IPS-NIHi11 (cell line): ENCODE measurements around the gene ZNF609.

Experiments used
- DNase-seq: peaks from one replicate; pipeline ENCODE4 v3.0.0; 2012; ENCODE audit warnings: mixed read lengths, low spot score

Gene ZNF609

DNA sequence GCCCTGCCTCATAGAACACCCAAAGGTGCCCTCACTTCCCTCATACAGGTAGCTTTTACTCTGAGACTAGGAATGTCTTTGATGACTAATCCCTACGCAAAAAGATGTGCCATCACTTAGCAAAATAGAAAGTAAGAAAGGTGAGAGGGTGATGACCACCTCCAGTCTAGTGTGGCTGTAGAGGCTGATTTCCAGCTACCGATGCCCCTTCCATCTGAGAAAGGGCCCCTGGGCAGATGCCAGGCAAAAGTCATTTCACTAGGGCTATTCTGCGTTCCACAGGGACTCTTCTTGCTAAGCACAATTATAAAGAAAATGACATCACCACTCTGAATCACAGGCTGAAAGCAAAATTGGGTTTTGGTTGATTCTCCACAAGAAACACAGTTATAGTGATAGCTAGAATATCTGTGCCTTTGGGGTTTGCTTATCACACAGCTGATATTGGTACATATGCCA, 237.6 kb downstream of the ZNF609 start:
- no peak for DNase-seq

DNA sequence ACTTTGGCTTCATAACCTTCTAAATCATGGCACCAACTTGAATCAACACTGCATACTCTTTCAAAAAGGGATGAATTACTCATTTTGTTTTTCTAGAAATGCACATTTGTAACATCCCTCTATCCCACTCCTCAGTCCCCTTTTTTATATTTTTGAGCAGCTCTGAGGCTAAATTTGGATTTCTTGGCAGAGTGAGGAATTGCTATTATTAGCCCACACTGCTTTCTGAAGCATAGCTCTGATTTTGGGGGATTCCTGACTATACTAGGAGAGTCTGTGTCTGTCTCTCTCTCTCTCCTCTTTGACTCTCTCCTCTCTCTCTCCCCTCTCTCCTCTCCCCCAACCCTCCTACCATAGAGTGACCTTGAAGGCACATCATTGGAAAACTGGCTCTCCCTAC, 238.4 kb downstream of the ZNF609 start:
- no peak for DNase-seq

DNA sequence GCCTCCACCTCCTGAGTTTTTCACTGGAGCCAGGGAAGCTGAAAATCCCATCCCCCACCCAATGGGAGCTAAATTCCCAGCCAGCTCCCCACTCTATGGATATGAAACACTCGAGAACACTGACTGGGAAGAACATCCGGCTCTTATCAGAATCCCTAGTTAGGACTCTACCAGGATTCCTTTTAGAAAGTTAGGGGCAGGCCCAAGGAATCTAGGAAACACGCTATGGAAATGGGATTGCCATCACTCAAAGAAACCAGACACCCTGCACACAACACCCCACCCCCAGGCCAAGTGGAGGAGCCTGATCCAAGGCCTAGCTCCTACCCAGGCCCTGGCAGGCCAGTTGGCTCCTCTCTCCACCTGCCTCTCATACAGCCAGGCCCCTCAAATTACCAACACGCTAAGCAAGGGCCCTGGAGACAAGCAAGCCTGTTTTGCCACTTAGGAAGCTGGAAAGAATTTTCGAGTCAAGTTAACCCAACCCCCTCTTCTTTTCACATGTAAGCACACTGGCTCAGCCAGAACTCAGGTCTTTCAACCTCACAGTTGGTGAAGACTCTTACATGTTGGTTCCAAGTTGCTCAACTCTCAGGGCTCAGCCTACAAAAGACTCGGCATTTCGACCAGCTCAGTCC, 239.5 kb downstream of the ZNF609 start:
- peak; percentile 68 for DNase-seq

DNA sequence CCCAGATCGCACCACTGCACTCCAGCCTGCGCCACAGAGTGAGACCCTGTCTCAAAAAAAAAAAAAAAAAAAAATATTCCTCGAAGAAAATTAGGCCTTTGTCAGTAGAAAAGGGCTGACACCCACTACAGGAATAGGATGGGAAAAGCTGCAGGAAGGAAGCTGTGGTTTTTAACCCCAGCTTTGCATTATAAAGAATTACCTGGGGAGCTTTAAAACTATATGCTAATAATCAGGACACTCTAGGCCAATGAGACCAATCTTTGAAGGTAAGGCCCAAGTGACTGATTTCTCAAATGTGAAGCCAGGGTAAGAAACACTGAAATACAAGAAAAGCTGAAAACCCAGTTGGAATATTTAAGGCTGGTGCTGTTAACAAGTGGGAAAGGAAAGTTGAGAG, 240.7 kb downstream of the ZNF609 start:
- peak; percentile 35 for DNase-seq

DNA sequence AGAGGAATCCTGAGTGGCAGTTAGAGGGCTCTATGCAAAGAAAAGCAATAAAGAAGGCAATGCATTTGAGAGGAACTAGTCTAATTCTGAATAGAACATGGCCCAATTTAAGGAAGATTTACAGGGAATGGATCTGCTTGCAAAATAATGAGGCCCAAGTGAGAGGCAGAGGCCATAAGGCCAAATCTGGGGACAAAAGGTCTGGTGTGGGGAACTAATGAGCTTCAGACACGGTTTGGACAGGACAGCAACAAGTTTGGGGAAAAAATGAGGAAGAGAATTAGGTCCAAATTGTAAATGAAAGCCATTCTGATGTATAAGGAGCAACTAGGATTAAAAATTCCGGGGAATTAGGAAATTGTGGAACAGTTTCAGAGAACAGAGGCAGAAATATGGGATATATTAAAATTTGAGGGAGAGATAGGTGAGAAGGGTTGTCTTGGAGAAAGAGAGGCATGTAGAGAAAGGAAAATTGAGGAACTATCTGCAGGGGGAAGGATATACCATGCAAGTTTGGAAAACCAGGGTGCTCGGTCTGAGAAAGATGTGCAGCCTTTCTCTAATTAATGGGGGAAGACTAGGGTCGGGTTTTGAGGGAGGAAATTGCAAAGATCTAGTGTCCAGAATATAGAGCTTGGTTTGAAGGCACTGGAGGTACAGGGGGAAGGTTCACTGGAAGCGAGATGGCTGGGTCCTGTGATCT, 241.3 kb downstream of the ZNF609 start:
- no peak for DNase-seq

DNA sequence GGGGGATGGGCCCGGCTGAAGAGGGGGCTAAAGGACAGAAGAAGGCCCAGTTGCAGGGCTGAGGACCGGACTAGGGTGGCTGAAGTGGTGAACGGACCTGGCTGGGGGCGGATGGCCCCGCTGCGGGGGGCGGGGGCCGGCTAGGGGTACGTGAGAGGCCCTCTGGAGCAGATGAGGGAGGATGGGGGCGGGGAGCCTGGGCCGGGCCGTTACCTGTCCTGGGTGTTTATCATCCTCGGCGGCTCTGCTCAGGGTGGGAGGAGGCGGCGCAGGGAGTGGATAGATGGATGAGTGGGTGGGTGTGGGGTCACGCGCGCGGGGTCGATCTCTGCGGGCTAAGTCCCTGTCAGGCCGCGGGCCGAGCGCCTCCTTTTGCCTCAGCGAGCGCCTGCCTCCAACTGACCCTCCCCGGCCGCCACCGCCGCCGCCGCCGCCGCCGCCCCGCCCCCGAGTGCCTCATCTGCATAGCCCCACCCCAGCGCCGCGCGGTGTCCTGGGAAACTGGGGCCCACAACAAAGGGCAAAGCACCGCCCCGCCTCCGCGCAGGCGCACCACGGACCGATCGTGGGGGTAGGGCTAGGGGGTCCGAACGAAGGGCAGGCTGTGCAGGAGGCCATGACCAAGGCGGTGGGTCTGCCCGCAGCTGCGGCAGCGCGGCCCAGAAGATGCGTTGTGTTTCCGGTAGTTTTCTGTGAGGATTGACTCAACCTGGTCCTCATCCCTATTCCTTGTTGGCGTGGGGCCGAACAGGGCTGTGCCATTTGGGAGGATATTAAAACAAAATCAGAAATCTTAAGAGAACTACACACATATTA, 242.6 kb downstream of the ZNF609 start:
- DNase-seq = peak; percentile 99

DNA sequence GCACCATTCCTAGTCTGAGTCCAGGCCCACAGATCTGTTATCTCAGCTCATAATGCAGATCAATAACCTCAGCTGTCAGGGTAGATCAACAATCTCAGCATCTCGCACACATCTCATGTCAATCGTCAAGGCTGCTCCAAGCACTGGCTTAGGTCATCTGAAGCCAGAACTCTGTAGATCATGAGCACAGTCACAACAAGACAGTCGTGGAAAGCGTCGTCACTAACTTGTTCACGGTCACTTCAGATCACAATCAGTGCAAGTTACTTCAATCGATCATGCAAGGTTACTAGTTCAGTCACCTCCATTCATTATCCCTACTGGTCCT, 243.2 kb downstream of the ZNF609 start:
- DNase-seq = no peak

DNA sequence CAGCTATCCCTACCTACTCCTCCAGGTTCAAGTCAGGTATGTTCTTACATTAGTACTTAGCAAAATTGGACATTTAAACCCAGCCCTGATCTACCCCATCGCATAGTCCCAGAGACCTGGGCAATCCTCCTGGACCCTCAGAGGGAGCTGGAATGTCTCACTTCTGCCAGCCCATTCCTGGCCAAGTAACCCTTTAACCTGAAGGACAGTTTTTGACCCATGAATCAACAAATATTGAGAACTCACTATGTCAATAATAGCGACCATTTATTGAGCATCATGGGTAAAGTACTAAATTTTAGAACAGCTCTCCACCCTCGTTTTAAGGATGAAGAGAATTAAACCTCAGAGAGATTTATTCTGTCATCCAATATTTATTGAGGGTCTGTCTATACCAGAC, 244.6 kb downstream of the ZNF609 start:
- DNase-seq = no peak

DNA sequence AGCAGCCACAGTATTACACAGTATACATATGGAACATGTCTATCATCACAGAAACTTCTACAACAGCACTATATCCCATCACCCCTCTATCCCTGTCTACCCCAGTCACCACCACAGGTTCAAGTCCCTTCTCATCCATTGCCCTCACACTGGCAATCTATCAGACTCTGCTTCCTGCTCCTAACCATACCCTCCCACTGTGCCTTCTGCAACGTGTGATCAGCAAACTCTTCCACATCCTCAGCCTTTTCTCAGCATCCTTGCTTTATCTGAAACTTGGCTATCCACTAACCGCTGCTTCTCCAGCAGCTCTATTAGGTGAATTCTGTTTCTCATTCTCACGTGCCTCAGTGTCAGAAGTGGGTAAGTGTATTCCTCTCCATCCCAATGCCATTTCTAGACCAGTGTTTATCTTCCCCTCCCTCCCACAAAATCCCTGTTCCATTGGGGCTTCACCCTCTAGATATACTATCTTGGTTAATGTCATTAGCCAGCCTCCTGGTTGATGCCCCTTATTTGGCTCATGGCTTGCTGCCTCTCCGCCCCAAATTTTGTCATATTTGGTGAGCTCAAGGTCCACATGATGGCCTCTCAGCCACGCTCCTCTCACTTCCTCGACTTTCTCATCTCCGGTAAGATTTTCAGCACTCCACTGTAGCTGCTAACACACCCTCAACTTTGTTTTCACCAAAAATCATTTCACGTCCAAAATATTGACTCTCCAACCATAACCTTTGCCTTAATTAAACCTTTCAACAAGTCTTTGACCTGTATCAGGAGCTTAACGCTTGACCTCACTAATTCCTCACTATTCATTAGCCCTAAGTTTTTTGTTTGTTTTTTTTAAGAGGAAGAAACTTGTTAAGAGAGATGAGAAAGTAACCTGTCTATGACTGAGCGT, 245.9 kb downstream of the ZNF609 start:
- DNase-seq = no peak

DNA sequence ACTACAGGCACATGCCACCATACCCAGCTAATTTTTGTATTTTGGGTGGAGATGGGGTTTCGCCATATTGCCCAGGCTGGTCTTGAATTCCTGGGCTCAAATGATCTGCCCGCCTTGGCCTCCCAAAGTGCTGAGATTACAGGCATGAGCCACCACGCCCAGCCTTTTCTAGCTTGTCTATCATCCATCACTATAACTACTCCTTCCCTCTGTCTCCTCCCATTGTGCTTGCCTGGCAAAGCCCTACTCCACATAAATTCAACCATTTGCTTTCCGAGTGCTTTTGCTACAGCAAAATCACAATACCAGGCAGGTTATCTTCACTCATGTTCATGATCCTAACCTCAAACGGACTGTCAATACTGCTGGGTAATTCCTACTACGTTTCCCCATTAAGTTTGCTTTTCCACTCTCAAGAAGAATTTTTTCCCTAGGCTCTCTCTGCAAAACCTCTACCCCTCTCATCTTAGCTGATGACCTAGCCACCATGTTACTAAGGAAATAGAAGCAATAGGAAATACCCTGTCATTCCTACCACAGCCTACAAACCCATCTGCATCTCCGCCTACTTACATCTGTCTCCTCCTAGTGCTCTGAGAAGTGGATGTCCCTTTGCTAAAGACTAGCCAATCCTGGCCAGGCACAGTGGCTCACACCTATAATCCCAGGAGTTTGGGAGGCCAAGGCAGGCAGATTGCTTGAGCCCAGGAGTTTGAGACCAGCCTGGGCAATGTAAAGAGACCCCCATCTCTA, 250.5 kb downstream of the ZNF609 start:
- DNase-seq = no peak

DNA sequence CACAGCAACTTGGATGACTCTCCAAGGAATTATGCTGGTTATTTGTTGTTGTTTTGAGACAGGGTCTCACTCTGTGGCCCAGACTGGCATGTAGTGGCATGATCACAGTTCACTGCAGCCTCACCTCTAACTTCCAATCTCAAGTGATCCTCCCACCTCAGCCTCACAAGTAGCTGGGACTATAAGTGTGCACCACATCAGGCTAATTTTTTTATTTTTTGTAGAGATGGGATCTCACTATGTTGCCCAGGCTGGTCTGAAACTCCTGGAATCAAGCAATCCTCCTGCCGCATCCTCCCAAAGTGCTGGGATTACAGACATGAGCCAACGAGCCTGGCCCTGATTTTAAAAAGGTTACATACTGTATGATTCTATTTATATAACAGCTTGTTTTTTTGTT, 252.0 kb downstream of the ZNF609 start:
- DNase-seq = no peak

DNA sequence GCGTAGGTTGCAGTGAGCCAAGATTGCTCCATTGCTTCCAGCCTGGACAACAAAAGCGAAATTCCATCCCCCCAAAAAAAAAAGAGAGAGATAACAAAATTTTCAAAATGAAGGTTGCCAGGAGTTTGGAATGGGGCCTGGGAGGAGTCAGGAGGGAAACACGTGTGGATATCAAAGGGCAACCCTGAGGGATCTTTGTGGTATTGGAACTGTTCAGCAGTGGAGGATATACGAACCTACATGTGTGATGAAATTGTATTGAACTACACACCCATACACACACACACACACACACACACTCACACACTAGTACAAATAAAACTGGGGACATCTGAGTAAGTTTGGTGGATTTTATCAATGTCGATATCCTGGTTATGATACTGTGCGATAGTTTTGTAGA, 253.2 kb downstream of the ZNF609 start:
- DNase-seq = no peak

DNA sequence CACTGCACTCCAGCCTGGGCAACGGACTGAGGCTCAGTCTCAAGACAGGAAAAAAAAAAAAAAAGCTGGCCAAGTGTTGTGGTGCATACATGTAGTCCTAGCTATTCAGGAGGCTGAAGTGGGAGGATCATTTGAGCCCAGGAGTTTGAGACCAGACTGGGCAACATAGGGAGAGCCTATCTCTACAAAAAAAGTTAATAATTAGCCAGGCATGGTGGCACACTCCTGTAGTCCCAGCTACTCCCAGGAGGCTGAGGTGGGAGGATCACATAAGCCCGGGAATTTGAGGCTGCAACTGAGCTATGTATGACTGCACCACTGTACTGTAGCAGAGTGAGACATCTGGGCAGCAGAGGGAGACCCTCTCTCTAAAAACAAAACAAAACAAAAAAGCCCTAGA, 256.1 kb downstream of the ZNF609 start:
- DNase-seq = no peak

DNA sequence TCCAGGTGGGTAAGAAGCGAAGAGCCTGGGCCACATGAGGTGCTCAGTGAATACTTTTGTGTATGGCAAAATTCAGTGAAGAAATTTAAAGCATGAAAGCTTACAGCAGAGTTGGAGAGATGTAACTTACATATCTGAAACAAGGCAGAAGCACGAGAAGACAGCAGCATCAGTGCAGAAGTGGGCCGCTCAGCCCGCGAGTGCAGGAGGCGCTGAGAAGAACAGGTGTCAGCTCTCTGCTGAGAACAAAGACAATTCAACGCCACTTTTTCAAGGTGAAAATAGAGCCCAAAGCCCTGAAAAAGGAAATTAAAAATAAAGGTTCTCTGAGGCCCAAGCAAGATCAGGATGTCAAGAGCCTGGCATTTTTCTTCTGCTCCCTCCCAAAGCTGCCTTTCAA, 256.8 kb downstream of the ZNF609 start:
- DNase-seq = no peak

DNA sequence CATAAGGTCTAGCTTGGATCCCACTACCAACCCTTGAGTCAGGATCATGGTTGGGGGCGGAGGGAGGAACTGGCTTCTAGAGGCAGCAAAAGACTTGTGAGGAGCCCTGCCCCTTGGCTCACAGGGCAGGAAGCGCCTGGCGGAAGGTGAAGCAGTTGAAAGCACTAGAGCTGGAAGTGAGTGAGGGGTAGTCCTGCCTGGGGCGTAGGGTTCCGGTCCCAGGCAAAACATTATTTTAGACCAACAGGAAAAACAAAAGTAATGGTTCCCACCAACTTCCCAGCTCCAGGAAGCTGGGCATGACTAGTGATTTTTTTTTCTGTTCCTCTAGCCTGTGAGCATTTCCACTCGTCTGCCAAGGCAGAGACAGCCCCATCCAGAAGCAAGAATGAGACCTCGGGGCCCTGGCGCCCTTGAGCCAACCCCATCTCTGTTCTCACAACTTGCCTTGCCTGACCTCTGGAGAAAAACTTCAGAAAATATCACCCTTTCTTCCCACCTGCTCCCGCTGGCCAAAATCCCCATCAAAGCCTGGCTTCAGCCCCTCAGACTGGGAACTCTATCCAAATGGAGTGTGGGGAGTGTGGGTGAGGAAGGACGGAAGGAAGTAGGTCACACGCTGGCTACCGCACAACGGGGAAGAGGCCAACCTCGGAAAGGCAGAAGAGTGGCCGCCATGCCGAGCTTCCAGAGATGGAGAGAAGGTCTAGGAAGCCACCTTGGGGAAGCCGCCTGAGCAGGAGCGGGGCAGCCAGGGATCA, 257.5 kb downstream of the ZNF609 start:
- no peak for DNase-seq

DNA sequence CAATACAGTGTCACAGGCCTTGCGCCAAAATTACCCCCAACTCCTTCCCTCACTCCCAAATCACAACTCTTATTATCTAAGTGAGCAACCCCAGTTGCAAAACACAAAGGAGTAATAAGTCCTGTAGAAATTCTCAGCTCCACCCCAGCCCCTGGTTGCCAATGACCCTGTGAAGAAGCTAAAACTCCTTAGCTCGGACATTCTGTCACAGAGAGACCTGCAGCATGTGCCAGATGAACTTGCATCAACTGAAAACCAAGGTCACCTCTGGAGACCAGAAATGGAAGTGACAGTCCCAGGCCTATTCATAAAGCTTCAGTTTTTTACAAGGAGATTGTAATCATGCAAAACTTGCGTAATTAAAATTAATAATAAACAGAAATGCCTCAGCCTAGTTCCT, 259.8 kb downstream of the ZNF609 start:
- DNase-seq = no peak

DNA sequence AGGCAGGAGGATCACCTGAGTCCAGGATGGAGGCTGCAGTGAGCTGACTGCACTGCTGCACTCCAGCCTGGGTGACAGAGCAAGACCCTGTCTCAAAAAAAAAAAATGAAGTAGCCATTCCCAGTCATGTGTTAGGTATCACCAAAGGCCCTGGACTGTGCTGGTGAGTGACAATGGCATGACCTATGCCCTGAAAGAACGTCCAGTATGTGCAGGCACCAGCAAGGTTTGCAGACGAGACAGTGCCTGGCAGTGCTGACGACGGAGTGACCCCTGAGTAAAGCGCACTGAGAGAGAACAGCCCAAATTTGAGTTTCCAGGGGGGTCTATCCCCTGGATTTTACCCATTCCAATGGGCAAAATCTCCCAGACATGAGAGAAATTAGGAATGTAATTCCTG, 269.8 kb downstream of the ZNF609 start:
- no peak for DNase-seq

DNA sequence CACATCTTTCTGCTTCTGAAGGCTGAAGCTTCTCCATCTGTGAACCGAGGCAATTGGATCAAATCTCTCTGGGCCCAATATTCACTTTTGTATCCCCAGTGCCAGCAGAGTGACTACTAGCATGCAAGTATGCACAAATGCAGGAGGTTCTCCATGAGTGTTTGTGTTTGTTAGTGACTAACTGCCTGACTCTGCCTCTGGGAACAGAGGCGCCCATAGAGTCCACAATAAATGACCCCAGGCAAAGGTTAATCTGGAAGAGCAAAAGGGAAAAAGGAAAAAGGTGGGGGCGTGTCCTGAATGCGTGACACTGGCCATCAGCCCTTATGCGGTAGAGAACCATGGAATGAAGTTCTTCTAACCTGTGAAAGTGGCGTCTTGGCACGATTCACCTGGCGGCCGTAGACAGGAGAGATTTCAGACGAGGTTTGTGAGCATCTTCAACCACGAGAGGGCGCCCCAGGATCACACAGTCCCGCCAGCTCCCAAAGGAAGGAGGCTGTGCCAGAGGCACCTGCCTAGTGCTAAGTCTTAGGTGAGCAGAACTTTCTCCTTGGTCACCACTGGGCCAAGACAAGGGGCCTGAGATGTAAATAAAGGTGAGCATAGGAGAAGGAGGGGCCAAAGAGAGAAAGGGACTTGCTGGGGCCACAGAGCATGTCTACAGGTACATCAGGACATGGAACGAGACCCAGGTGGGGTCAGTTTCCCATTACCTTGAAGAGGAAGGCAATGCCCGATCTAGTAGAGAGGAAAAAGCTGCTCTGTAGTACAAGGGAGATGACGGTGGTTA, 270.8 kb downstream of the ZNF609 start:
- peak; percentile 82 for DNase-seq

DNA sequence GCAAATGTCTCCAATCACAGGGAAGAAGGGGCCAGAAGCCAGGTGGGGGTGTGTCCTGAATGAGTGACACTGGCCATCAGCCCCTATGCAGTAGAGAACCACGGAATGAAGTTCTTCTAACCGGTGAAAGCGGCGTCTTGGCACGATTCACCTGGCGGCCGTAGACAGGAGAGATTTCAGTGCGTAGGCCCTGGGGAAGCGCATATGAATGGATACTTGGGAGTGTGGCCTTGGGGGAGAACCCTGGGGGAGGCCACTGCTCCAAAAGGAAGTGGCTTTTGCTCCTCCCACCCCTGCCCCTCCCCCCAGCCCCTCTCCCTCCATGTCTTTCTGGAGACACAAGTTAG, 271.4 kb downstream of the ZNF609 start:
- DNase-seq = no peak
